GM21447 (cell line): ENCODE data around the gene MMADHC.
"Not testable (repeated sequence)": the region's sequence is repeated elsewhere in the genome, so short reads cannot be mapped to it uniquely, and the experiment has no call there.

ENCODE experiments used
- ATAC-seq: cut with Tn5 transposase; IDR thresholded peaks from one replicate; pipeline ENCODE4 v1.9.1; 2021; ENCODE audit not compliant: unreplicated experiment

MMADHC gene

GRCh38 chr2:149595056-149595963 is 7.7 kb upstream of the MMADHC start:
- no peak for ATAC-seq

- ATAC-seq: no peak
Observed at GRCh38 chr2:149594411-149594810, 6.8 kb upstream of the MMADHC start.

DNA sequence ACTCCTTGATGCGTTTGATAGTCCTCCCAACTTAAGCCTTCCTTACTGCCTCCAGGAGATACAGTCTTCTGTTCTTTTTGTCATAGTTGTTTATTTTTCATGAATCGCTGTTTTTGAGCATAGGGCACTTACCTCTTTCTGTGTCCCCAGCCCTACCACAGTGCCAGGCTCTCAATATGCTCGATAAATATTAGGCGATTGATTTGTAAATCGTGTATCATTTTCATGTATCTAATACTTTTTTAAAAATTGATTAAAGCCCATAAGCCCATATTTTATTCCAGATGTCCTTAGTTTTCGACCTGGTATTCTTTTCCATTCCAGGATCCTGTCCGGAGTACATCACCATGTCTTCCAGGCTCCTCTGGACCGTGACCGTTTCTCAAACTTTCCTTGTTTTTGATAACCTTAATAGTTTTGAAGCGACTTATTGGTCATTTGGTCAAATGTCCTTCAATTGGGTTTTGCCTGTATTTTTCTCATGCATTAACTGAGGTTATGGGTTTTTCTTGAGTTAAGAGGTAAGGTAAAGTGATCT is 444 bp upstream of the MMADHC start:
- ATAC-seq: peak; percentile 16

DNA sequence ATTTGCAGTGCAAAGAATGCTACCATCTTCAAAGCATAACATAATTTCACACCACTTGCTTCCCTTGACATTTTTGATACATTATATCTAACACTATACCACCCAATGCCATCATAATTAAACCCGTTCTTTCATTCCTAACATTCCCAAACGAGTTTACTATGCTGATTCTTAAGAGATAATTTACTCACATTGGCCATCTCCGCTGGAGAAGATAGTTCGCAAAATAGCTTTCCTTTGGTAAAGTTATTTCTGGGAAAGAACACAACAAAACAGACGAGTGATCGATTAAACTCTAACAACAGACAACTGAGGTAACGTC is 716 bp downstream of the MMADHC start:
- ATAC-seq: no peak

DNA sequence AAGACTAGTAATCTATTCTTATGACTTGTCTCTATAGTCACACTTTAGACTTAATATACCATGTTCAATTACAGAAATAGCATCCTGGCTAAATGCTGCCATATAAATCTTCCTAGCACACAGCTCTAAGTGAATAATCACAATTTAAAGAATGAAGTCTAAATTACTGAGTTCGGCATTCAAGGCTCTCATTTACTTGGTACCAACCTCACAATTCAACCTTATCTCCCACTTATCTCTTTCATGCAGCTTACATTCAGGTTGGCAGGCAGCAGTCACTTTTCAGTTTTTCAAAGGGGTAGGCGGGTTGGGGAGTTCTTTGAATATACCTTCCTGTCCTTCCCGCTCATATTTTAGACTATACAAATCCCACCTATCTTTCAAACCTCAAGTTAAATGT is 1.5 kb downstream of the MMADHC start:
- no peak for ATAC-seq

GRCh38 chr2:149585166-149585885 is 2.2 kb downstream of the MMADHC start:
- no peak for ATAC-seq

- no peak for ATAC-seq
Observed at GRCh38 chr2:149579972-149580882, 7.3 kb downstream of the MMADHC start.

DNA sequence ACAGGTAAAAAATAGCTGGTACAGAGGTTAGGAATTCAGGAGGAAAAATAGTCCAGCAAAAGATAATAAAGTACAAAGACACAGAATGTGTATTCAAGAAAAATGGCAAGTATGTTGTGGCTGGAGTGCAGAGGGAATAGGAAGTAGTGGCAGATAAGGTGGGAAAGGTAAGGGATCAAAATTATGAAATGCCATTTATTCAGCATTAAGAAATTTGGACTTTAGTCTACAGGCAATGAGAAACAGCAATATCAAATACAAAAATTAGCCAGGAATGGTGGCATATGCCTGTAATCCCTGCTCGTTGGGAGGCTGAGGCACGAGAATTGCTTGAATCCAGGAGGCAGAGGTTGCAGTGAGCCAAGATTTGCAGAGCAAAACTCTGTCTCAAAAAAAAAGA is 10.3 kb downstream of the MMADHC start:
- ATAC-seq: no peak

DNA sequence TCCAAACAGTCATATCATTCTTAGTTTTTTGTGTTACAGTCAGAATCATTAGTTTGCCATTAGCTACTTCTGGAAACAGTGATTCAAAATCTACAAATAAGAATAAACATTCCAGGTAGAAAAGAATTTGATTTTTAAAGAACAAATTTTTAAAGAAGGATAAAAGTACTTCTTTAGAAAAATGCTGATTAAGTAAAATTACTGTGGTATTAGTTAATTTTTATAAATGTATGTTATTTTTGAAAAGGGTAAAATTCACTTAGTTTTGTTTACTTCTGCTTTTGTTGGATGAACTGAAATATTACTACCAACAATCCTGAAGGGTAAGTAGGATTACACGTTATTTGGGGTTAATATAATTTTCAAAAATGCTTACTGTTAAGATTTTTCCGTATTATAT is 11.8 kb downstream of the MMADHC start:
- ATAC-seq: no peak

GRCh38 chr2:149575277-149575676 is 12.3 kb downstream of the MMADHC start:
- ATAC-seq: no peak

GRCh38 chr2:149573760-149574159 is 13.8 kb downstream of the MMADHC start:
- no peak for ATAC-seq

DNA sequence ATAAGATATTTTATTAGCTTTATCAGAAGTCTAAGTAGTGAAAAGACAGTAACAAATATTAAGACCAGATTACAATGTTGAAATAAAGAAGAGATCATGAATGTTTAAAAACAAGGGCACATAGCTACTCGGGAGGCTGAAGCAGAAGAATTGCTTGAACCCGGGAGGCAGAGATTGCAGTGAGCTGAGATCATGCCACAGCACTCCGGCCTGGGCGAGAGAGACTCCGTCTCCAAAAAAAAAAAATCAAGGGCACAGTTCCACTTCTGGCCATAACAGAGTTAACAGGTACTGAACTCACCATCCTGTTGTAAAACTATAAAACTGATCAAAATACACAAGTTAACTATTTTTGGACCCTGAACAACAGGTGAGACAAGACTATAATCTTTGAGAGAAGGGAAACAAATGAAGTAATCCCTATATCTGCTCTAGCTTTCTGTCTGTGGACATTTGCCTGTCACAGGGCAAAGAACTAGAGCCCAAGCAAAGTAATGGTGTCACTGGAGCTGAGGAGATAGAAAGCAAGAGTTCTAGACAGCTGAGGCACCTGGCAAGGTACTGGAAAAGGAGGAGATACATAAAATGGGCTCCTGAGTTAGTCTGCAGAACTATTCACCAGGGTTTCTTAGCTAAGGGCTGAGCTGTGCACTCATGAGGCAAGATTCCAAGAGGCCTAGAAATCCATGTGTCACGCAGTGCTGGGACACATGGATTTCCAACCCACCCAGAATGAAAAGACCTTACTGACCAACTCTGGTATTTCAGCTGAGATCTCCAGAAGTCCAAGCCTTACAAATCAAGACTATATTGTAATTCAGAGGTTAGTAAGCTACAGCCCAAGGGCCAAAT is 15.2 kb downstream of the MMADHC start:
- no peak for ATAC-seq

GRCh38 chr2:149568138-149568537 is 19.4 kb downstream of the MMADHC start:
- ATAC-seq: no peak

DNA sequence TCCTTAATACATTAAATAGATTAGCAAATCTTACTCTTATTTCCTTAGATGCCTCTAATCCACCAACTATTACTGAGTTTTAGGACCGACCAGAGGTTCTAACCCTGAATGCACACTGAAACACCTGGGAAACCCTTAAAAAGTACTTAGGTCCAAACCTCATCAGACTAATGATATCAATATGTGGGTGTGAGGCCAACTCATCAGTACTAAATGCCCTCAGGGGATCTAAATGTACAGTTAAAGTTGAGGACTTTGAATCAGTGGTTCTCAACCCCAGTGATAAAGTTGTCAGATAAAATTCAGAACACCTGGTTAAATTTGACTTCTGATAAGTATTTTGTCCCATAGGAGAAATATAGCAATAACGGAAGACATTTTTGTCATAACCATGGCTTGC is 20.9 kb downstream of the MMADHC start:
- no peak for ATAC-seq

DNA sequence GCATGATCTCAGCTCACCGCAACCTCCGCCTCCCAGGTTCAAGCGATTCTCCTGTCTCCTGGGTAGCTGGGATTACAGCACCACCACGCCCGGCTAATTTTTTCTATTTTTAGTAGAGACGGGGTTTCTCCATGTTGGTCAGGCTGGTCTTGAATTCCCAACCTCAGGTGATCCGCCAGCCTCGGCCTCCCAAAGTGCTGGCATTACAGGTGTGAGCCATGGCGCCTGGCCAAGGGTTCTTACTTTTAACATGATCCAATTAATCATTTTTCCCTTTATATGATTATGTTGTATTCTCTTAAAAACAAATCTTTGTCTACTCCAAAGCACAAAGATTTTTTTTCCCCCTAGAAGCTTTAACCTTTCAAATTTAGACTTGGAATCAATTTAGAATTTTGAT is 21.9 kb downstream of the MMADHC start:
- ATAC-seq: not testable (repeated sequence)

DNA sequence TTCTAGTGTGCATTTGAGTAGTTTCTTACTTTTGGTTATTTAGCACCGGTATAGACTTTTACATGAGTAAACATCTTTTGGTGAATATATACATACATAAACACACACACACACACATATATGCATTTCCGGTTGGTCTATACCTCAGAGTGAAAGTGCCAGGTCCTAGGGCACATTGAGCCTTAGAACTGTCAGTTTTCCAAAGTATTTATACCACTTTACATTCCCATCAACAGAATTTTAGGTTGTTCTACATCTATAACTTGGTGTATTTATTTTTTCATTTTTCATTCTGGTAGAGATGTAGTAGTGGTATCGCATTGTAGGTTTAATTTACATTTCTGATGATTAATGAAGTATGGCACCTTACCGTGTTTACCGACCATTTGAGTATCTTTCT is 22.6 kb downstream of the MMADHC start:
- no peak for ATAC-seq

GRCh38 chr2:149564097-149564496 is 23.5 kb downstream of the MMADHC start:
- ATAC-seq: no peak

GRCh38 chr2:149562324-149562723 is 25.3 kb downstream of the MMADHC start:
- peak; percentile 62 for ATAC-seq

DNA sequence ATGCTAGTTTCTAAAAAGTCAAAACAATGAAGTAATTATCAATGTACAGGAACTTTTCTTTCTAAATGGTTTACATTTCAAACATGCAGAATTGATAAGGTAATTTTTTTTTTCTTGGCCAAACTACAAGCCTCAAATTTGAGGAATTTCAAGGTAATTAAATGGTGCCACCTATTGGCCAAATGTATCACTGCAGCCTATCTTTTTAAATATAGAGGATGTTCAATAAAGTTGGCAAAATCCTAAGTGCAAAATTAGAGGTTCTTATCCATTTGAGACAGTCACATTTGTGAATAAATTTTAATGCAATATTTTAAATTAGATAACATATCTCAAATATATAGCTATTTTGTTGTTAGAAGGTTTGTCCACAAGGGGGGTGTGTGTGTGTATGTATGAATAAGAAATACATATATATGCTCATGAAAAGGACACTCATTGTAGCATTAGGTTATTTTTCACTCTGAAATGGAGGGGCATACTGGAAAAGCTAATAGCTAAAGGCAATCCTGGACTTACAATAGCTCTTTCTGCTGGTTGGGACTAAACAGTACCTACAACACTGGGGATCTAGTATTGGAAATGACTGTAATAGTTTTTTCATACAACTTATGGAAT is 26.2 kb downstream of the MMADHC start:
- no peak for ATAC-seq
